Stimulated activated CD8-positive, alpha-beta memory T cell treated with anti-CD3 and anti-CD28 coated beads, Interleukin-15, amount 100 ng/mL, for 24 hours (primary cell): ENCODE data around the gene VRTN.

Experiments
- DNase-seq: peaks from one replicate; pipeline ENCODE4 v3.0.0-alpha.2; 2020; ENCODE audit warnings: low read depth

The VRTN gene

DNA sequence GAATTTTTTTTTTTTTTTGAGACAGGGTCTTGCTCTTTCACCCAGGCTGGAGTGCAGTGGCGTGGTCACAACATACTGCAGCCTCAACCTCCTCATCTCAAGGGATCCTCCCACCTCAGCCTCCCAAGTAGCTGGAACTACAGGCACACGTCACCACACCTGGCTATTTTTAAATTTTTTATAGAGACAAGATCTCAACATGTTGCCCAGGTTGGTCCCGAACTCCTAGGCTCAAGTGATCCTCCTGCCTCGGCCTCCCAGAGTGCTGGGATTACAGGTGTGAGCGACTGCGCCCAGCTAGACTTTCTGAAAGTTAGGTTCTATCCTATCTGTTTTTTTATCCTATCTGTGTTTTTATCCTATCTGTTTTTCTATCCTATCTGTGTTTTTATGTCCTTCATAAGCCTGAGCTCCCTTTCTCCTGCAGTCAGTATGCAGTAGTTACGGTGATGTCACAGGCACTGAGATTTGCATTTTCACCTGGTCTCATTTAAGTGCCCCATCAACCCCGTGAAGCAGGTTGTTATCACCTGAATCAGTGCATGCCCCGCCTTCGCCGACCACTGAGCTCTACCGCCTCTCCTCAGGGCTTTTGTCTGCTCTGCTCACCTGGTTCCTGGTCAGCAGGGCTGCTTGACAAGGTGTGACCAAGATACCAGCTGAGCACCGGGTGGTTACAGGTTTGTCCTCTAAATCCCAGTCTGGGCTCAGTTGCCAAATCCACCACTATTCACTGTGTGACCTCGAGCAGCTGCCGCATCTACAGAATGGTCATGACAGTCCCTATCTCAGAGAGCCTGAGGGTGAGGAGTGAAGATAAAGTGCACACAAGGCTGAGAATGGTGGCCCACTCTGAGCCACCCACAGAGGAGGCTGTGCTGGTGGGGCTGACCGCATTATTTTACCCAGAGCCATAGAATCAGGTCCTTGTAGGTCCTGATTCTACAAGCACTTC is 44.6 kb downstream of the VRTN start:
- DNase-seq, result no peak

DNA sequence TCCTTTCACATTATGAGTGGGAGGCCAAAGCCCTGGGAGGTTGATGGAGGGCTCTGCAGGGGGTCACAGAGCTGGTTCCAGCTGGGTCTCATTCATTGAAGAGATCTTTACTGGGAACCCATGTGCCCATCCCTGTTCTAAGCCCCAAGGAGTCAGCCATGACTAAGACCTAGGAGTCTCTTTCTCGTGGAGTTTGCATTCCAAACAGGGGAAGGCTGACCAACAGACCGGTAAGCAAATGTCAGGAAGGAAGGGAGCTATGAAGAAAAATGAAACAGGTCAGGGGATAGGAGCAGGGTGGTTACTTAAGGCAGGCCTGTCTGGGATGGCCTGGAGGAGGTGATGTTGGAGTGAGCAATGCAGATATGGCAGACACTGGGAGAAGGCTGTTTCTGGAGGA is 46.3 kb downstream of the VRTN start:
- DNase-seq, result no peak

DNA sequence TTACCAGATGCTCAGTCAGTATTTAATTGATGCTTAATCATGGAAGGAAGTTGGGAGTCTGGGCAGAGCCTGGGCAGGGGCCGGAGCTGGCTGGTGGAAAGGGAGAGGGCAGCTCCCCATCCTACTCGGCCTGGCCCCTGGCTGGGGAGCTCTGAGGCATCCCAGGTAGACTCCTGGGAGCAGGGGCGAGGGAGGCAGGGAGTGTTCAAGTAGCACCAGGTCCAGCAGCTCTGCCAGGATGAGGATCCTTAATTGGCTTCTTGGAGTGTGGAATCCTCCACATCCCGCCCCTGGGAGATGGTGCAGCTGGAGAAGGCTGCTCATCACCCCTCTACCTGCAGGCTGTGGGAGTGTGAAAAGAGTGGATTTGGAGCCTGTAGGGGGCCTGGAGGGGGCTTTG is 46.8 kb downstream of the VRTN start:
- DNase-seq, result no peak

DNA sequence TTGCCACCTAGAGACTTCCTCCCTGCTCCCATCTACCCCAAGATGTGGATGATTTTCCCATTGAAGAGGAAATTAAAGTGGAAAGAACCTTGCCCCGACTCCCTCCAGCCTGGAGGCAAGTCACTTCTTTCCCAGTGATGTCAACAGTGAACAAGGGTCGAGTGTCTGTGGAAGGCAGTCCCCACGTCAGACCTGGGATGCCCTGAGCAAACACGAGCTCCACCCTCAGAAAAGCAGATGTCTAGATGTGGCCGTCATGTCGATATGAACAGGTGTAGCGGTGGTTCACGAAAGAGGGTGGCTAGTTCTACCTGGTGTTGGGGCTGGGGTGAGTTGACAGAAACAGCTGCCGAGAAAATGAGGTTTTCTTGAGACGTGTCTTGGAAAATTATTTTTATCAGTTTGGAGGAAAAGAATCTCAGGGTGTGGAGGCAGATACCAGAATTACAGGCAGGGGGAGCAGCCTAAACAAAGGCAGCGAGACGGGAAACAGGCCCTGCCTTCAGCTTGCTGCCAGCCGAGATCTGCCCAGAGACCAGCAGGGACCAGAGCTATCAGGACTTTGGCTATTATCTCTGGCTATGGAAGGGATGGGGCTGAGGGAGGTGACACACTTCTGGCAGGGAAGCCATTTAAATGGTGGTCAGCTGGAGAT is 51.9 kb downstream of the VRTN start:
- DNase-seq, result no peak

DNA sequence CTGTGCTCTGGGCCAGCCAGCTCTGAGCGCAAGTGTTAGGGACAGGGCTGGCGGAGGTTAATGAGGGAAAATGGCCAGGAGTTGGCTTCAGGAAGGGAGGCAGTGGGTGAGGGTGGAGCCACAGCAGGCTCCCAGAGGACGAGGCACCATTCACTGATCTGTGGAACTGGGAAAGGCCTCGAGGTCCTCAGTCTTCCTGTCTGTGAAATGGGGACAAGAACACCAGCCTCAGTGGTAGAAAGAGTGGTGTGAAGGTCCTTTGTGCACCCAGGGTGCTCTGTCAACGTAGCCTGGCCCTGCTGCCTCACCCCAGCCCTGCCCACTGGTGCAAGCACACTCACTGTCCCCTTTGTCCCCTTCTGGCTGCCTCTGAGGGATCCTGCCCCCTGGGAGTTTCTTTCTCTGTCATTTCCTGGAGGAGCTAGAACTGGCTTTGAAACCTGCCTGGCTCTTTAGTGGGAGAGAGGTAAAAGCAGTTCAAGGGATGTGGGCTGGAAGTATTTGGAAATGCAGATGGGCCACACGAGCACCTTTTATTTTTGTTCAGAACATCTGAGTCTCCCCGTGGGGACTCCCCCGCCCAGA is 52.7 kb downstream of the VRTN start:
- no peak for DNase-seq

DNA sequence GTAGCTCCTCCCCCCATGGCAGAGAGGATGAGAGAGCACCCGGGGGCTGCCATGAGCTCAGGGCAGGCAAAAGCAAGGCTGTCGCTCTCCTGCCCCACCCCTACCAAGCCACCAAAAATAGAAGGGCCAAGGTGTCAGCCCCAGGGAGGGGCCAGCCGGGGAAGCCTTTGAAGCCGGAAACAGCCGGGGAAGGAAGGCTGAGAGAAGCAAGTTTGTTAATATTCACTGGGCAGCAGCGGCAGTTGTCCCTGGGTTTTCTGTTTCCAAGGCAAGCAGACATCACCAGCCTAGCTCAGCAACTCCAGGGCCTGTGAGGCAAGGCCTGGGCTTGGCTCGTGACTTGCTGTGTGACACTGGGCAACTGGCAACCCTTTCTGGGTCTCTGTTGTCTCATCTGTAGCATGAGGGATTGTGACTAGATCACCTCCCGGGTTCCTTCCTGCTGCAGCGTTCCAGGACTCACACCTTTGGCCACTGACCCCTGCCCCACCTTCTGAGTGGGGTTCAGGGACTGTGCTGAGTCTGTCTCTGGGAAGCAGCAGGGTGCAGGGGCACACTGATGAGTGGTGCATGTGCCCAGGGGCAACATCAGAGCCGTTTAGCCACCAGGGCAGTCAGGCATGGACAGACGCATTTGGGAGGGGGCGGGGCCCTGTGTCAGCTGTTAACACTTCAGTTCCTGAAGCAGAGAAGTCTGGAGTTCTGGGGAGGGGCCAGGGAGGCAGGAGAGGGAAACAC is 53.4 kb downstream of the VRTN start:
- DNase-seq, result peak; percentile 8

DNA sequence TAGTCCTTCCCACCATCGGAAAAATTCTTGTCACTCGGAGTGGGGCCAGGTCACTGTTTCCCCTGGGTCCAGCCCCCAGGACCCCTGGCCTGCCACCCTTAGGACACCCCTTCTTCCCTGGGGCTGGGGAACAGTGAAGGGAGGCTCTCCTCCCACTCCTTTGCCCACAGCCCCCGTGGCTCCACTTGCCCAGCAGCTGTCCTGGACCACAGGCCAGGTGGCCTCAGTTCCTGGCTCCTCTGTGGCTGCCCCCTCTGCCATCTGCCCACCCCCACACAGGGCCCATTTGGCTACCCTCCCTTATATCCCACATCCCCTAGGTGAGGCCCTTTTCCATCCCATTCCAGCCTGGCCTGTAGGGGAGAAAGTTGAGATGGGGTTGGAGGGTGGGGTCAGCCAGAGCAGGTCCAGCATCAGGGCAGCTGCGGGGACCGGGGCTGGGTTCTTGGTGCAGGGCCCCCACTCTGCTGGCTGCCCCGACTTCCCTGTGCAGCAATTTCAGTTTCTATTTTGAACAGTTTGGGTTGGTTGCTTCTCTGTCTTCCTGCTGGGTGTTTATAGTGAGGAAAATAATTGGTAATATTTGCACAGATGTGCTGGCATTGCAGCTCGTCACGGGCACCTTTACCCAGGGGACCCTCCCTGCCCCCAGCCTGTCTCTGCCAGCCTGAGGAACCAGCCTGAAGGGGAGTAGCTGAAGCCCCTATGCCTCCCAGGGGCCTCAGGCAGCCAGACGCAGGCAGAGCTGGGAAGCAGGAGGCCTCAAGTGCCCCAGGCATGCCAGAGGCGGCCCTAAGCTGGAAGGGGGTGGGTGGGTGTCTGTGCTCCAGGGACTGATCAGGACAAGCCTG is 54.4 kb downstream of the VRTN start:
- DNase-seq, result no peak

DNA sequence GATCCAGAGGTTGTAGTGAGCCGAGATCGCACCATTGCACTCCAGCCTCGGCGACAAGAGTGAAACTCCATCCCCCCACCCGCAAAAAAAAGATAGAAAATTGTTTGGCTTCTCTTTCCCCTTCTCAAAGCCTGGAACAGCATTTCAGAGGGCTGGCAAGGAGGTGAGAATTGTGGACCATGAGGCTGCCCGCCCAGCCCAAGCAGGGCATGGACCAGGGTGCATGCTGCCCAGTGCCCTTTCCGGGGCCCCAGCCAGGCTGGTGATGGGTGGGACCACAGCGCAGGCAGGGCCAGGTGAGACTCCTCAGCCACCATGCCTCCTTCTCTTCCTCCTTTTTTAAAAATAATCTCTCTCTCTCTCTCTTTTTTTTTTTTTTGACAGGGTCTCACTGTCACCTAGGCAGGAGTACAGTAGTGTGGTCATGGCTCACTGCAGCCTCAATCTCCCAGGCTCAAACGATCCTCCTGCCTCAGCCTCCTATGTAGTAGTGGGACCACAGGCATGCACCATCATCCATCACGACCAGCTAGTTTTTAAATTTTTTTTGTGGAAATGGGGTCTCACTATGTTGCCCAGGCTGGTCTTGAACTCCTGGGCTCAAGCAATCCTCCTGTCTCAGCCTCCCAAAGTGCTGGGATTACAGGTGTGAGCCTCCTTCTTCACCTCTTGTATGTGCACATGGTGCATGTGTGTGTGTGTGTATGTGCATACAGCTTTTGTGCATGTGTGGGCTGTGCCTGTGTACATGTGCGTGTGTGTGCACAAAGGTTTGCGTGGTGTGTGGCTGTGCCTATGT is 55.5 kb downstream of the VRTN start:
- DNase-seq, result no peak

DNA sequence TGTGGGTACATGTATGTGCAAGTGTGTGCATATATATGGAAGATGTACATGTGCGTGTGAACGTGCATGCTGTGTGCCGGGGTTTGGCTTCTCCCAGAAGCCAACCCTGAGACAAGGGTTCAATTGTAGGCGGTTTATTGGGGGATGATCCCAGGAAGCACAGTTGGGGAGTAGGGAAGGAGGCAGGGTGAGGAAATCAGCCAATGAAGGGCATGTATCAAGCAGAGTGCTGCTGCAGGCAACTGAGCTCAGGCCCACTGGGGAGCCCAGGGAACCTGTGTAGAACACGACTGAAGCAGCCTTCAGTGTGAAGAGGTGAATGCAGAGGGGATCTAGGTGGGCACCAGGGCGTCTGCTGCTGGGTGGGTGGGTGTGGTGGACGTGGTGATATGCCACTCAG is 56.2 kb downstream of the VRTN start:
- no peak for DNase-seq

DNA sequence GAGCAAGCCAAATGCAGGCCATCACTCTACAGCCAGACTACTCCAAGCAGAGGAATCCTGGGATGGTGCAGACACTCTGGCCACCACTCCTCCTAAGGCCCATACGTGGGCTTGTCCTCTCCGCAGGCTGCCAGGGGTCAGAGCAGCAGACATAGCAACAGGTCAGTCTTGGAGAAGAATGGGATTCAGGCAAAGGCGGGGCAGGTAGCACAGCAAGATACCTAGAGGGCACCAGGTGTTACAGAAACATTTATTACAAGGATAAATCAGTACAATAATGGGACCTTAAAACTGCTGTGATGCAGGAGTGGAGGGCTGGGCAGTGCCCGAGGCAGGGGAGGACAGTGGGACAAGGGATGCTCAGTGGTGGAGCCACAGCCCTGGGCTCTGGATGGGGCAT is 57.4 kb downstream of the VRTN start:
- no peak for DNase-seq

DNA sequence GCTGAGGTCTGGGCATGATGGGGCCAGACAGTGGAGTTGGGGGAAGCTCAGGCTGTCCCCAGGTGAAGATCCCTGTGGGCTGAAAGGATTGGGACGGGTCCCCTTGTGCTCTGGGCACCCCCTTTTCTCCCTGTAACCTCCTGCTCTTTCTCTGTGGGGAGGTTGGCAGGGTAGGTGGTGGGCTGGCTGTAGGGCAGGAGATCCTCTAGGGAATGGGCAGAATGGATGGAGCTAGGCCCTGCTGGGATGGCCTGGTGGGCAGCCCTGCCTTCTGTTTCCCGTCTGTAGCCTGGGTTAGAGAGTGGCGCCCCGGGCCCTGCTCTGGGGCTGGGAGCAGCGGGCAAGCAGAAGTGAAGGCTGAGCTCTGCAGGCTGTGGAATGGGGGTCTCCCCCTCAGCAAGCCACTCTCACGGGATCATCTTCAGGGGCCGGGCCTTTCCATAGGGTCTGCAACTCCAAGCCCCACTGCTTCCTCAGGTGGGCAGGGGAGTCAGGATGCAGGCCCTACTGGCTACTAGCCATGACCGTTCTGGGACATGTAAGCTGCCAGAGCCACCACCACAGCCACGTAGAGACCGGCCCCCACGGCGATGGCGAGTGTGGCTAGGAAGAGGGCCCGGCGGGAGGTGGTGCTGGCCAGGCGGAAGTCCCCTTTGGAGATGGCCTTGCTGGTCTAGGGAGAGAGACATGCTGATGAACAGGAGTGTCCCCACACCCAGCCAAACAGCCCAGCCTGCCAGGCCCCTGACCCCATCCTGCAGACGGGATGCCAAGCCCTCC is 58.9 kb downstream of the VRTN start:
- DNase-seq, result no peak

DNA sequence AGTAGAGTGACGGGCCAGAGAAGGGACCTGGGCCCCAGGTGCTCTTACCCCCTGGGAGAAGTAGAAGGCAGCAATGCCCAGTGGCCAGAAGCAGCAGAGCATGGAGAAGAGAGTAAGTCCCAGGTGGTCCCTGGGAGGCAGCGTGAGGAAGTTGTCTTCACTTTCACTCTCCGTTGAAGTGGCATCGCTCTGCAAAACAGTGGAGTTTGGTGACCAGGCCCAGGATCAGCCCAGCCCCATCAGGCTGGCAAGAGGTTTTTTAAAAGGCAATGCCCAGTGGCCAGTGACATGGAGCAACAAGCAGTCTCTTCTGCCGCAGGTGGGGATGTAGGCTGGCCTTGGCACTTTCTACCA is 59.5 kb downstream of the VRTN start:
- no peak for DNase-seq

DNA sequence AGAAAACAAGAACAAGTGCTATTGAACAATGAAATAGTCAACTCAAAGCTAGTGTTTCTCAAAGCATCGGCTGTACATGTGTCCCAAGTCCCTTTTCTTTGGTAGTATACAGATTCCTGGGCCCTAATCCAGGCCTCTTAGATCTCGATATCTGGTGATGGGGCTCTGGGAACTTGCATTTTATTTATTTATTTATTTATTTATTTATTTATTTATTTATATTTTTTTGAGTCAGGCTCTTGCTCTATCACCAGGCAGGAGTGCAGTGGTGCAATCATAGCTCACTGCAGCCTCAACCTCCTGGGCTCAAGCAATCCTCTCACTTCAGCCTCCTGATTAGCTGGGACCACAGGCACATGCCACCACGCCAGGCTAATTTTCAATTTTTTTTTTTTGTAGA is 60.6 kb downstream of the VRTN start:
- no peak for DNase-seq

DNA sequence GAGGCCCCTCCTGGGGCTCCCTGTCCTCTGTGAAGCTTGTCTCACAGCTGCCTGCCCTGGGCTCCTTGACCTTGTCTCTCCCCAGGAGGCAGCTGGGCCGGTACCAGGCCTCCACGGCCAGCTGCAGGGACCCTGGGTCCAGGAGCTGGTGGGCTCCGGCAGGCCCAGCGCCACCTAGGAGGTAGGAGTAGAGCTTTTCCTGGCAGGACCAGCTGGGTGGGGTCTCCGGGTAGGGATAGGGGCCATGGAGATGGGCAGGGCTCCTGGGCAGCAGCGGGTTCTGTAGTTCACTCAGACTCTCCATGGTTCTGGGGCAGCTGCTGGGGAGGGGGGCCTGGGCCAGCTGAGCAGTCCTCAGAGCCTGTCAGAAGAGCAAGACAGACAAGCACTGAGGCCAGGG is 61.2 kb downstream of the VRTN start:
- DNase-seq, result no peak
